CD4-positive, alpha-beta T cell treated with Interleukin-17A for 1 hour (primary cell): ENCODE data around the gene COMP.
A peak's percentile ranks its signal among the peaks of the same experiment; 100 is the strongest.

ENCODE experiments used
- DNase-seq: peaks from one replicate; pipeline ENCODE4 v3.0.0-alpha.2; 2020

COMP gene

GRCh38 chr19:18803550-18804138, 12.5 kb upstream of the COMP start:
- no peak for DNase-seq

GRCh38 chr19:18802354-18802753, 11.2 kb upstream of the COMP start:
- DNase-seq = no peak

GRCh38 chr19:18800636-18801035, 9.5 kb upstream of the COMP start:
- DNase-seq = no peak

GRCh38 chr19:18800079-18800478, 9.0 kb upstream of the COMP start:
- DNase-seq = no peak

GRCh38 chr19:18799389-18799970, 8.4 kb upstream of the COMP start:
- no peak for DNase-seq

- DNase-seq = no peak
Measured at GRCh38 chr19:18798384-18799352, 7.6 kb upstream of the COMP start.

- DNase-seq = no peak
Measured at GRCh38 chr19:18796239-18796638, 5.1 kb upstream of the COMP start.

- DNase-seq = no peak
Measured at GRCh38 chr19:18795540-18795939, 4.4 kb upstream of the COMP start.

- no peak for DNase-seq
Measured at GRCh38 chr19:18794692-18795091, 3.6 kb upstream of the COMP start.

- no peak for DNase-seq
Measured at GRCh38 chr19:18794029-18794313, 2.9 kb upstream of the COMP start.

- no peak for DNase-seq
Measured at GRCh38 chr19:18793144-18794028, 2.3 kb upstream of the COMP start.

GRCh38 chr19:18792661-18793060, 1.6 kb upstream of the COMP start:
- no peak for DNase-seq

- DNase-seq = no peak
Measured at GRCh38 chr19:18791315-18791678, 192 bp upstream of the COMP start.

- DNase-seq = peak; percentile 37
Measured at GRCh38 chr19:18789883-18790565, 1.1 kb downstream of the COMP start.

GRCh38 chr19:18789422-18789869, 1.7 kb downstream of the COMP start:
- no peak for DNase-seq

- peak; percentile 13 for DNase-seq
Measured at GRCh38 chr19:18788529-18789421, 2.3 kb downstream of the COMP start.

- DNase-seq = peak; percentile 70
Measured at GRCh38 chr19:18785179-18786124, 5.7 kb downstream of the COMP start.

- DNase-seq = no peak
Measured at GRCh38 chr19:18784786-18785120, 6.4 kb downstream of the COMP start.

GRCh38 chr19:18783958-18784785, 6.9 kb downstream of the COMP start:
- no peak for DNase-seq
